Parathyroid adenoma (tissue), 2 donors: ENCODE results near the gene ZNF646.

Experiments used
- H2AFZ ChIP-seq: fragments of 300-600 bp; sonication (generic); one replicate; pipeline ENCODE4 v1.7.0; 2017; ENCODE audit warnings: antibody characterized with exemption, mild to moderate bottlenecking
- H3K27ac ChIP-seq: fragments of 300-600 bp; sonication (generic); one replicate; pipeline ENCODE4 v1.7.0; 2017
- H3K27me3 ChIP-seq: fragments of 300-600 bp; sonication (generic); one replicate; pipeline ENCODE4 v1.7.0; 2017; ENCODE audit warnings: low read length; ENCODE audit not compliant: control insufficient read depth, insufficient read depth
- H3K36me3 ChIP-seq: fragments of 300-600 bp; sonication (generic); one replicate; pipeline ENCODE4 v1.7.0; 2017; ENCODE audit warnings: low read length; ENCODE audit not compliant: control insufficient read depth, insufficient read depth
- H3K4me1 ChIP-seq: fragments of 300-600 bp; sonication (generic); one replicate; pipeline ENCODE4 v1.7.0; 2017; ENCODE audit warnings: control low read depth
- H3K4me2 ChIP-seq: fragments of 300-600 bp; sonication (generic); one replicate; pipeline ENCODE4 v1.7.0; 2017; ENCODE audit warnings: low read length
- H3K4me3 ChIP-seq: fragments of 300-600 bp; sonication (generic); one replicate; pipeline ENCODE4 v1.7.0; 2017; ENCODE audit warnings: low read depth, low read length
- H3K79me2 ChIP-seq: fragments of 300-600 bp; sonication (generic); one replicate; pipeline ENCODE4 v1.7.0; 2017; ENCODE audit warnings: control low read depth
- H3K9ac ChIP-seq: fragments of 300-600 bp; sonication (generic); one replicate; pipeline ENCODE4 v1.7.0; 2017; ENCODE audit warnings: mild to moderate bottlenecking
- H3K9me3 ChIP-seq: fragments of 300-600 bp; sonication (generic); one replicate; pipeline ENCODE4 v1.7.0; 2017; ENCODE audit warnings: low read length; ENCODE audit not compliant: control insufficient read depth
- CTCF ChIP-seq: fragments of 300-600 bp; sonication (generic); IDR thresholded peaks from one replicate; pipeline ENCODE4 v1.7.0; 2017; ENCODE audit warnings: antibody characterized with exemption, mild to moderate bottlenecking
- donor health status: primary hyperparathyroidism.

ZNF646 gene

GRCh38 chr16:31088459-31089183, 14.4 kb downstream of the ZNF646 start, which contains the start of gene PRSS53:
PRSS53 (minus strand) TSS chr16:31088943; CDS start chr16:31088809, 134 bp downstream.
- H3K4me3 ChIP-seq, result no peak within 1 kb of the TSS
- no peaks in the 10 kb centered on the region for H3K27me3 ChIP-seq
- no peaks in the 10 kb centered on the region for H3K36me3 ChIP-seq
- no peak for TF ChIP-seq CTCF
- no peaks in the 10 kb centered on the region for H3K79me2 ChIP-seq
- H3K27ac ChIP-seq, result no peak within 1 kb of the TSS
- no peak within 1 kb of the TSS for H2AFZ ChIP-seq
- no peak within 1 kb of the TSS for H3K9ac ChIP-seq
- H3K9me3 ChIP-seq, result no peaks in the 10 kb centered on the region
- H3K4me2 ChIP-seq, result no peak within 1 kb of the TSS
- no peaks in the 10 kb centered on the region for H3K4me1 ChIP-seq

GRCh38 chr16:31089199-31089598, 15.0 kb downstream of the ZNF646 start:
- Histone ChIP-seq H2AFZ (no peak overlapping the region), H3K27me3 (no peaks in the 10 kb centered on the region), H3K4me1 (no peaks in the 10 kb centered on the region), H3K4me2 (no peak overlapping the region), H3K9me3 (no peaks in the 10 kb centered on the region), H3K9ac (no peak overlapping the region), H3K27ac (no peak overlapping the region), H3K79me2 (no peaks in the 10 kb centered on the region), H3K36me3 (no peaks in the 10 kb centered on the region), H3K4me3 (no peak overlapping the region)
- no peak for TF ChIP-seq CTCF

GRCh38 chr16:31090540-31090939, 16.3 kb downstream of the ZNF646 start:
- Histone ChIP-seq H3K9ac (no peak overlapping the region), H3K27ac (no peak overlapping the region), H3K4me3 (no peak overlapping the region), H3K79me2 (no peaks in the 10 kb centered on the region), H3K27me3 (no peaks in the 10 kb centered on the region), H3K4me1 (no peaks in the 10 kb centered on the region), H3K9me3 (no peaks in the 10 kb centered on the region), H3K36me3 (no peaks in the 10 kb centered on the region), H2AFZ (no peak overlapping the region), H3K4me2 (no peak overlapping the region)
- TF ChIP-seq CTCF, result no peak

- Histone ChIP-seq H3K79me2 (no peaks in the 10 kb centered on the region), H3K4me1 (no peaks in the 10 kb centered on the region), H3K4me3 (no peak overlapping the region), H3K27me3 (no peaks in the 10 kb centered on the region), H3K27ac (no peak overlapping the region), H3K36me3 (no peaks in the 10 kb centered on the region), H3K4me2 (no peak overlapping the region), H3K9ac (no peak overlapping the region), H2AFZ (no peak overlapping the region), H3K9me3 (no peaks in the 10 kb centered on the region)
- TF ChIP-seq CTCF, result no peak
Observed at GRCh38 chr16:31092330-31092729, 18.1 kb downstream of the ZNF646 start.
